Kidney (tissue), 14 donors: ENCODE data around the gene CLCNKA. TPM values are rescaled to one million over a fixed set of nuclear protein-coding genes. Genes with fewer than 3 reads are reported as not detected.

ENCODE experiments used
- DNase-seq, 5 donors: peaks; one replicate each; pipeline ENCODE4 v3.0.0-alpha.2; 2013 to 2020
- FAIRE-seq: peaks from 2 replicates; lab custom pipeline; 2012; peaks lifted over from hg19 to GRCh38; lab: Jason Lieb, UNC
- H3K27ac ChIP-seq, 2 donors: one replicate each; pipeline ENCODE4 v1.7.0; 2013; ENCODE audit warnings: low read depth in 2 of 2, low read length in 2 of 2, inconsistent platforms in 1 of 2
- H3K27me3 ChIP-seq: one replicate; pipeline ENCODE4 v1.7.1; 2013; ENCODE audit warnings: low read length, inconsistent platforms; ENCODE audit not compliant: control insufficient read depth, insufficient read depth
- H3K36me3 ChIP-seq, 3 donors: one replicate each; pipeline versions ENCODE4 v1.7.0 to v1.7.1; 2013; ENCODE audit warnings: low read length in 3 of 3, control low read depth in 1 of 3, inconsistent platforms in 1 of 3; ENCODE audit not compliant: insufficient read depth in 3 of 3, control insufficient read depth in 2 of 3
- H3K4me1 ChIP-seq, 3 donors: one replicate each; pipeline versions ENCODE4 v1.7.0 to v1.7.1; 2013; ENCODE audit warnings: low read length in 3 of 3, inconsistent platforms in 1 of 3, low read depth in 1 of 3; ENCODE audit not compliant: control insufficient read depth in 2 of 3, insufficient read depth in 2 of 3
- H3K4me3 ChIP-seq, 3 donors: one replicate each; pipeline versions ENCODE4 v1.7.0 to v1.8.1; 2013; ENCODE audit warnings: low read length in 3 of 3, control low read depth in 1 of 3, inconsistent platforms in 1 of 3
- H3K9ac ChIP-seq, 3 donors: one replicate each; pipeline versions ENCODE4 v1.7.0 to v1.7.1; 2013; ENCODE audit warnings: low read length in 3 of 3, control low read depth in 1 of 3, inconsistent platforms in 1 of 3
- H3K9me3 ChIP-seq, 3 donors: one replicate each; pipeline versions ENCODE4 v1.7.0 to v1.7.1; 2013; ENCODE audit warnings: low read length in 3 of 3, control low read depth in 1 of 3, inconsistent platforms in 1 of 3; ENCODE audit not compliant: control insufficient read depth in 2 of 3, insufficient read depth in 1 of 3
- intact Hi-C: fragments of 100-400 bp; cut with DNase I; formaldehyde crosslinking; loops from one replicate; pipeline ENCODE4 v1.11.1; 2022
- polyA plus RNA-seq: library from polyadenylated mRNA; stranded (reverse); fragments of 350-450 nt; fragmentation: Illumina TruSeq; extraction: RNeasy Lipid Tissue Mini Kit (QIAGEN cat#74804); gene quantifications from one replicate; pipeline ENCODE4 v1.2.3, GENCODE V29; 2014; ENCODE audit warnings: low read depth, low replicate concordance; ENCODE audit not compliant: insufficient read depth
- total RNA-seq: library from RNA; stranded (reverse); fragmentation: NEBNext Ultra II Directional; extraction: Animal tissue kit (Norgen Biotek cat#: 25700); gene quantifications from one replicate; pipeline ENCODE4 v1.2.1, GENCODE V29; 2021
- TF ChIP-seq, protein P1 (sequence below): IDR thresholded peaks from 3 replicates; pipeline ENCODE4 v1.5.1; 2012; ENCODE audit warnings: mild to moderate bottlenecking, moderate library complexity, borderline replicate concordance; ENCODE audit not compliant: insufficient read depth; ENCODE audit errors: extremely low read depth
- donor health status: control.
- donor health status: control.
- donor health status: control.
- donor health status: control.
- donor health status: control.
- donor health status: DM: yes; HTN: yes; CAD: no.
- donor health status: Normal renal cell carcinoma (clear cell type).

CLCNKA gene
- total and polyA plus RNA-seq, 2 donors from 2014 or later: 7.8 to 187 TPM

DNA sequence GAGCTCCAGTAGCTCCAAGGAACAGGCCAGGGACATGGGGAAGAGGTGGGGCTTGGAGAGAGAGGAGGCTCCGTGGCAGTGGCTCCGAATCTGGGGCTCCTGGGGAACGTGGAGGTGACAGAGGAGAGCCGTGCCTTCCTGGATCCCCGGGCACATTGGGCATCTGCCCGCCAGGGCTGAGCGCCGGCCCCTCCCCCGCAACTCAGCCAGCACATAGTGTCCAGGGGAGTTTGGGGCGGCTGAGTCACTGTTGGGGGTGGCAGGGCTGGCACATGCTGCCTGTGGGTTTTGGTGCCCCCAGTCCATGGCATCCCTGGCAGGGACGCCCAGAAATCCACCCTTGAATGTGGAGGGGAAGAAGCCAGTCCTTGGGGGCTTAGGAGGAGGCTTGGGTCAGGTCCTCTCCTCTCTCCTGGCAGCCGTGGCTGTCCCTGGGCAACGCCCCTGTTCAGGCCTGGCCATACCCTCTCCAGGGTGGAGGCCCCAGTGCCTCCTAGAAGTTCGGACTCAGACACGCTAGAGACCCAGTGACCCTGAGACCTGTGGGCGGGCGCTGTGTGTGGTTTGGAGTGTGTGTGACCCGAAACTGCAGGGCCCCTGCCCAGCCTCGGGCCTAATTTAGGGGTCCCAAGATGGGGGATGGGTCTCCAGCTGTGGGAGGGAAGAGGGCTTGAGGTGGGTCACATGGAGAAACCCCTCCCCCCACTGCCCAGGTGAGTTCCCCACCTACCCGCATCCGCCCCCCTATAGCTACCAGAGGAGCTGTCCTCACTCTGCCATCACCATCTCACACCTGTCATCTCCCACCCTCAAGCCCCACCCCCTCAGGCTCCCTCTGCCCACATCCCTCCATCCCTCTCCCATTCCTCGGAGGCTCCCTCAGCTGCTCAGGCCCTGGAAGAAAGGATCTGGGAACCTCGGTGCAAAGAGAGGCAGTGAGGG lies 5.6 kb upstream of the CLCNKA start:
- DNase-seq: peak in 1 of 5 donors; percentile 89
- intact Hi-C loops: no loop called here
- no peak overlapping the region for H3K4me3 ChIP-seq
- H3K27ac ChIP-seq: peak overlapping the region; percentile 92 to 95
- peak overlapping the region in 2 of 3 donors; percentile 49 to 71 for H3K9ac ChIP-seq
- no peaks in the 10 kb centered on the region for H3K27me3 ChIP-seq
- no peaks in the 10 kb centered on the region for H3K9me3 ChIP-seq
- H3K36me3 ChIP-seq: no peaks in the 10 kb centered on the region
- TF ChIP-seq, protein P1, sequence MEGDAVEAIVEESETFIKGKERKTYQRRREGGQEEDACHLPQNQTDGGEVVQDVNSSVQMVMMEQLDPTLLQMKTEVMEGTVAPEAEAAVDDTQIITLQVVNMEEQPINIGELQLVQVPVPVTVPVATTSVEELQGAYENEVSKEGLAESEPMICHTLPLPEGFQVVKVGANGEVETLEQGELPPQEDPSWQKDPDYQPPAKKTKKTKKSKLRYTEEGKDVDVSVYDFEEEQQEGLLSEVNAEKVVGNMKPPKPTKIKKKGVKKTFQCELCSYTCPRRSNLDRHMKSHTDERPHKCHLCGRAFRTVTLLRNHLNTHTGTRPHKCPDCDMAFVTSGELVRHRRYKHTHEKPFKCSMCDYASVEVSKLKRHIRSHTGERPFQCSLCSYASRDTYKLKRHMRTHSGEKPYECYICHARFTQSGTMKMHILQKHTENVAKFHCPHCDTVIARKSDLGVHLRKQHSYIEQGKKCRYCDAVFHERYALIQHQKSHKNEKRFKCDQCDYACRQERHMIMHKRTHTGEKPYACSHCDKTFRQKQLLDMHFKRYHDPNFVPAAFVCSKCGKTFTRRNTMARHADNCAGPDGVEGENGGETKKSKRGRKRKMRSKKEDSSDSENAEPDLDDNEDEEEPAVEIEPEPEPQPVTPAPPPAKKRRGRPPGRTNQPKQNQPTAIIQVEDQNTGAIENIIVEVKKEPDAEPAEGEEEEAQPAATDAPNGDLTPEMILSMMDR: no peak
- H3K4me1 ChIP-seq: peaks cover 0 to 47% (median 17%) of the 10 kb centered on the region in 3 donors
- FAIRE-seq: no peak

DNA sequence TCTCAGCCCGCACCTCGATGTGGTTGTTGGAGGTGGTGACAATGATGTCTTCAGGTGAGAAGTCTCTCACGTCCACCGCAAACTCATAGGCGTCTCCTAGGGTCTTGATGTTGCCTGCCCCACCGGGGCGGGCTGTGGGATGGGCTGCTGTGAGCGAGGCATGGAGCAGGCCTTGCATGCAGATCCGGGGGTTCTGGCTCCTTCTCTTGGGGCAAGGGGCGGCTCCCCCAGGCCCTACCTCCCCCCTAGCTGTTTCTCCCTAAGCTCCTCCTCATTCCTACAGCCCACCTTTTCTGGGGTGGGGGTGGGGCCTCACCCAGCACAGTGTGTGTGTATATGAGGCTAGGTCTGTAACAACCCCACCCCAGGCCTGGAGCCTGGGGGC lies 4.8 kb upstream of the CLCNKA start:
- Histone ChIP-seq H3K4me1 (peaks cover 0 to 46% (median 17%) of the 10 kb centered on the region in 3 donors), H3K9ac (peak overlapping the region in 1 of 3 donors; percentile 58)
- no peak for FAIRE-seq

DNA sequence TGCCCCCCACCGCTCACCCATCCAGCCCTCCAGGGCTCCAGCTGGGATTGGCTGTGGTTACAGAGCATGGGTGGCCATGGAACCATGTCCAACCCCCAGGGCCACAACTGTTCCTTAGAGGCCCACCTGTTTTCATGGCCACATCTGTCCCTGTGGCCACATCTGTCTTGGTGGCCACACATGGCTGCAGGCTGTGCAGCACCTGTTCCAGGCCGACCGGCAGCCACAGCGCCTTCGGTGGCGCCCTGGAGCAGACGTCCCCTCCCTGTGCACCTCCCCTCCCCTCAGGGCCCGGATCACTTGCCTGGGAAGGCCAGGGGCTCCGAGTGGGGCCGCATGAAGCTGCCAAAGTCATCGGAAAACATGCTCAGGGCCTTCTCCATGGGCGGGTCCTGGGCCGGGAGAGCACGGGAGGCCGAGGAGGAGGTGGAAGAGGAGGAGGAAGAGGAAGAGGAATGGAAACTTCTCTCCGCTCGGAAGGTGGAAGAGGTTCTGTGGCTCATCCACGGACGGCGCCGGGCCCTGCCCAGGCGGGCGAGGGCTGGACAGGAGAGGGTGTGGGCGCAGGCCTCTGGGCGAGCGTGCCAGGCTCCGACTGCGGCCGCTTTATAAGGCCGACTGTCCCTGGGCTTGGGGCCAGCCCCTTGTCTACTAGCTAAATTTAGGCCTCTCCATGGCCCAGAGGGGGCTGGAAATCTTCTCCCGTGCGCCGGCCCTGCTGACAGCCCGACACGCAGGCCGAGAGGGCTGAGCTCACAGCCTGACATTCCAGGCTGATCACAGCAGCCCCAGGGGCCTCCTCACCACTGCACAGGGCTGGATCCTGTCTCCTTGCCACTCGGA lies 4.2 kb upstream of the CLCNKA start, which contains the start of gene HSPB7:
Gene HSPB7, minus strand, starts transcription at position 583 of the 843 bp plus-strand sequence. Its CDS starts 80 bp downstream, at position 503.
- Histone ChIP-seq H3K4me1 (peaks cover 0 to 40% (median 10%) of the 10 kb centered on the region in 3 donors), H3K9me3 (no peaks in the 10 kb centered on the region), H3K27ac (peak within 1 kb of the TSS; percentile 83 to 95), H3K9ac (peak within 1 kb of the TSS in 2 of 3 donors; percentile 61 to 68), H3K4me3 (no peak within 1 kb of the TSS), H3K27me3 (no peaks in the 10 kb centered on the region), H3K36me3 (no peaks in the 10 kb centered on the region)
- DNase-seq (peak; percentile 57 to 93 (median 73)), FAIRE-seq (no peak)
- intact Hi-C loops: no loop called here
- TF ChIP-seq, protein P1: no peak

More for the DNA sequence above, 4.8 kb upstream of the CLCNKA start:
- Histone ChIP-seq H3K9me3 (no peaks in the 10 kb centered on the region), H3K36me3 (no peaks in the 10 kb centered on the region), H3K27ac (peak overlapping the region; percentile 74 to 95), H3K4me3 (no peak overlapping the region), H3K27me3 (no peaks in the 10 kb centered on the region)
- intact Hi-C loops: no loop called here
- no peak for DNase-seq
- TF ChIP-seq, protein P1: no peak
